GM19395 (cell line): ENCODE results near the gene HTR4.

Experiments used
- ATAC-seq: cut with Tn5 transposase; IDR thresholded peaks from one replicate; pipeline ENCODE4 v1.9.1; 2021; ENCODE audit warnings: mild to moderate bottlenecking, moderate library complexity; ENCODE audit not compliant: unreplicated experiment

The HTR4 gene

DNA sequence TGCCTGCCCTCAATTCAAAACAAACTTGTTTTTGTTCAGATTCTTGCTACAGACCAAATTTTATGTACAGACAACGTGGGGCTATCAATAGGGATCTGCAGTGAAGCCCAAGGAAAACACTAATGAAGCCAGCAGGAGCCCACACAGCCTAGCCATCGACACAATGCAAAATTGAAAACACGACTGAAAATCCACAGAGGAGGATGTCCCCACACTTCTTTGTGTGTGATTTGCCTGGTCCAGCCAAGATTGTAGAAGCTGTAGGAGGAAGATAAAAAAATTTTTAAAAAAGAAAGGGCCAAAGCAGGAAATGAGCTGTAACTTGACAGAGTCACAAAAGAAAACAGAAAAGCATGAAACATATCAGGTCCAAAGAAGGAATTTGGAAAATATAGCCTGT lies 34.8 kb downstream of the HTR4 start:
- ATAC-seq = no peak

DNA sequence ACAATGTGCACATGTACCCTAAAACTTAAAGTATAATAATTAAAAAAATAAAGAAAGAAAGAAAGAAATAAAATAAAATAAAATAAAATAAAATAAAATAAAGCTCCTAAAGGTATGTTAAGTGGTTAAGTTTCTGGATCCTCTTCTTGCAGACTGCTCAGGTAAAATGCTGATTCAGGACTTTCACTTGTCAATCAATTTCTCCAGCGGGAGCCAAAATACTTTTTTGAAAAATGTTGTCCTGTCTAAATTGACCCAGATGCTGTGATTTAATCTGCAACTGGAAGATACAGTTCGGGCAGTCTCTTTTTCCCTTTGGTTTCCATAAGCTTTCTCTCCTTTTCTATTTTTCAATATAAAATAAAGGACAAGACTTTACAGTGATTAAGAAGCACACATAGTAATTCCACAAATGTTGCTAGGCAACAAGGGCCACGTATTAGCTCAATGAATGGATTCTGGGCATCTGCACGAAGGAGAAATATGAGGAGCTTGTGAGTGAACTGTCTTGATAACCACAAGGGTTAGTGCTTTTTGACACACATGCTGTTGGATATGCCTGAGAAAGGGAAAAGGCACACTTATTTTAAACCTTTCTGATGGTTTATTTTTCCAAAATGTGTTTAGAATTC lies 38.6 kb downstream of the HTR4 start:
- no peak for ATAC-seq

DNA sequence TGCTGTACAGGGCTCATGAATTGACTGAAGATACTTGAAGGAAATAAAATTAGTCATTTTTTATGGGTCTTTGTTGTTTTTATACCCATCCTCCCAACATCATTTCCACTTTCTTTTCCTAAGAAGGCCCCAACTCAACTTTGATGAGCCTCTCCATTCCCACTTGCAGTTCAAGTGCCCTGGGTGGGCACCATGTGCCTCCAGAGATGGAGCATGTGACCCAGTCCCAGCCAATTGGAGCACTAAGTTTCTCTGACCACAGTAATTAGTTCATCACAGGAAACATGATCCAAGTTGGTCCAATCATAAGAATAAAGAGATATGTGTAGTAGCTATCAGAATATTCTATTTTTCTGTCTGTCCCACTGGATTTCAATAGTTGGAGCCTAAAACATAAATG lies 46.9 kb downstream of the HTR4 start:
- ATAC-seq = no peak

DNA sequence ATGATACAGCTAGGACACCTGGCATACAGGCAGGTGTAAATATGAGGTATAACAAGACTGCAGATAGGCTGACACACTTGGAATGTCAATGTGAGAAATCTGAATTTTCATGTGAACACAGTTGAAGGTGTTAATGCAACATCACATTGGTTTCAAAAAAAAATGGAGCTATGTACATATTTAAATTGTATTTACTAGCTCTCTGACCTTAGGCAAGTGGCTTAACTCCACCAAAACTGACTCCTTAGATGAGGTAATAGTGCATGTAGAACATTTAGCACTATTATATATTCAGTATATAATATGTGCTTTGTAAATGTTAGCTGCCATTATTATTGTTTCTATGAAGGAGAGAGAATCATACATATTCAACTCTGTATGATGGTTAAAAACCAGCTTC lies 48.0 kb downstream of the HTR4 start:
- ATAC-seq = no peak

DNA sequence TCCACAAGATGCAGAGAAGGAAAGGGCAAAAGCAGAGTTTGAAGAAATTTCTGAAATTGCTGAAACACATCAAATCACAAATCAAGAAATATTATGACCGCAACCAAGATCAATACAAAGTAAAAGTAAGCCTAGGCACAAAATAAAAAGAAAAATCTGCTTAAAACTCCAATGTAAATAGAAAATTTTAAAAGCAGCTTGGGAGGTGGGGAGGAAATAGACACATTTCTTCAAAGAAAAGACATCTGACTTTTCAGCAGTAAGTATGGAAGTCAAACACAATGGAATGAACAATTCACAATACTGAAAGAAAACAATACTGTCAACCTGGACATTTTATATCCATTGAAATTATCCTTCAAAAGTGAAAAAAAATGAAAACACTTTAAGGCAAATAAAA lies 55.1 kb downstream of the HTR4 start:
- no peak for ATAC-seq

DNA sequence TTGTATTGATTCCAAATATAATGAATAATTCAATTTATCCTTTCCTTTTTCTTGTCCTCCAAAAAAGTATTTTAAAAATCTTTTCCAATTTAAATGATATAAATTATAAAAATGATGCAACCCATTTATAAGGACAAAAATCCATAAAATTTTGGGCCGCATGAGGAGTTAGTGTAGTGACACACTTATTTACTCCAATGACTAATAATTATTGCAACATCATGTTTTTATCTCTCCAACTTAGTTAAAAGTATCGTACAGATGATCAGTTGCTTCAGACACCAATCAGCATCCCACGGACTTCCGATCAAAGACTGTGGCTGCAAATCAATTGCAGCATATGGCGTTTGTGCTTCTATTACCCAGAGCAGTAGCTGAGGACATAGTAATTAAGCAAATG lies 58.6 kb downstream of the HTR4 start:
- ATAC-seq = no peak

DNA sequence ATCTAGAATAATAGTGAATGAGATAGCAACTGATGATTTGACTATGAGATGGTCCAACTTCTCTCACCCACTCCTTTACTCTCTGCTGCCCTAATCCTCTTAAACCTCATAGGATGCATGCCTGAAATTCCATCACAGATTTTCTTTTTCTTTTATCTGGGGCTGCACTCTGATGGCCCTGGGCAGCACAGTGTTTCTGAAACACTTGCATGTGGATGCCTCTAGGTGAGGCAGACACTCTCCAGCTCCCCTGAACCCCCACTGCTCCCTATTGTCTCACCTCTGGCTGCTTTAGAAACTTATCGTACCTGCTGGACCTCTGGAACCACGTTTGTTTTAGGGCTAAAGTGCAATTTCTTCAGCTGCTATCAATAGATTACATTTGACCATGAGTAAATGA lies 67.5 kb downstream of the HTR4 start:
- ATAC-seq = no peak

DNA sequence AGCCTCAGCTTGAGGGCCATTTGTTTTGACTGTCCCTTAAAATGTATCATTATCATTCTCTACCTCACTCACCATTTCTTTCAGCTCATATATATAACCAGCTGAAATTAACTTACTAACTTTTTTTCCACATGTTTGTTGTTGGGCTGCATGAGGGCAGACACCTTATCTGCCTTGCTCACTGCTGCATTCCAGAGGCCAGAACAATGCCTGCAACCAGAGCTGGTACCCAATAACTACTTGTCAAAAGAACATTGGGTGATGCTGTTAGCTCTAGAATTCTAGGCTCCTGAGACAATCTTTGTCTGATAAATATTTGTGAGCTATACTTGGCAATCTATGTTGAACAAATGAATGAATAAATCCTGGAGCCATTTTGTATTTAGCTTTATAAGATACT lies 68.3 kb downstream of the HTR4 start:
- no peak for ATAC-seq

DNA sequence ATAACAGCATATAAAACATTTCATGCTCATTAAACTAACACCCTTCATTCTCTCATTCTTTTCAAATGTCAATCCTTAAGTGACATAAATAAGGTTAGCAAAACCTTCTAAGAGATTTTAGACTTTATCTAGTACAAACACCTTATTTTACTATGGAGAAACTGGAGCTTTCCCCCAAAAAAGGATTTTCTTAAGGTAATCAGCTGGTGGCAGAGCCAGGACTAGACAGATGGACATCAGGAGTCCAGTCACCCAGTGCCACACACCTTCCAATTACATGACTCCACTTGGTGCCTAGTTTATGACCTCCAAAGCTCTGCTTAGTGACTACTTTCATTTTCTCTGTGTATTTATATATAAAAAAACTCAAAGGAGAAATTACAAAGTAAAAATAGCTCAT lies 70.2 kb downstream of the HTR4 start:
- ATAC-seq = no peak

DNA sequence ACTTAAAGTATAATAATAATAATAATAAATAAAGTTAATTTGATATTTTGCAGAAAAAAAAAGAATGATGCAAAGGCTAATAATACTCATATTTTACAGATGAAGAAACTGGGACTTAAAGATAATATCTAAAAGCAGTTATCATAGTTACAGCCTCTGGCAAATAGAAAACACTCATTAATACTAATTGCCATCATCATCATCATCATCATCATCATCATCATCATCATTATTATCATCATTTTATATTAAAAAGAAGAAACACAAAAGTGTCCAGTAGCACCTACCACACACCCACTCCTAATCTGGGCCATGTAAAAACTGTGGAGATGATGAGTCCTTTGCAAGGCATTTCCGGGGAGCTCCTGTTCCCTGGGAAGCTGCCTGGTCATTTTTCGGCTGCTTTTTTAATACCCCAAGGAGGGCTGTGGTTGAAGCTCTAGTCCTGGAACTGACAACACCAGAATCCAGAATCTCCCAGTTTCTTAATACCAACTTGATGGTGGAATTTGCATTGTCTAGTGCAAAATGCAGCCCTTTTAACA lies 70.8 kb downstream of the HTR4 start:
- ATAC-seq = no peak

DNA sequence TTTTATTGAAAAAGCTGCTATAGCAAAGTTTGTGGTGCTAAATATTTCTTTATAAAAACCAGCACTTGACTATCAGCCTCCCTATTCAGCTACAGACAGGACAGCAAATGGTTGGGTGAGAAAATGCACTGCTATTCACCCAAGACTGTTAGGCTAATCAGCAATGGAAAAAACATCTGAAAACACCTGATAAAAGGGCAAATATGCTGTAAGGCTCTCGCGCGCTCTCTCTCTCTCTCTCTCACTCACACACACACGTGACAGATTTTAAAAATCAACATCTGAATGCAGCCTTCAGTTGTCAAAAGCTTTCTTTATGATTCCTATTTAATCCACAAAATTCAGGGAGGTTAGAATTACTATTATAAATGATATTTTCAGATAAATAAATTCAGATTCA lies 80.2 kb downstream of the HTR4 start:
- ATAC-seq = no peak

DNA sequence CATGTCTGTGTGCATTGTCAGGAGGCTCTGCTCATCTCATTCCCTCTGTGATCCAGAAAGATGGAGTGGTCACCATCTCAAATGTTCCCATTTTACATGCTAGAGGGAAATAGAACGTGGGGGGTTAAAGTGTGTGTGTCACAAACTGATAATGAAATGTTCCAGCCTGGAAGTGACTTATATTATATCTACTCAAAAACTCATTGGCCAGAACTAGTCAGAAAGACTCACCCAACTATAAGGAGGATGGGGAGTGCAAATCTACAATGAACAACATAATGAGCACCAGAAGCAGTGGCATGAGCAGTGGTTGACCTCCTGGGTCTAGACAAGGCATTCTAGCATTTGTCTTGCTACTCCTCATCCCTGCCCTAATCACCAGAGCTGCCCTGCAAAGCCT lies 81.0 kb downstream of the HTR4 start:
- ATAC-seq = no peak

DNA sequence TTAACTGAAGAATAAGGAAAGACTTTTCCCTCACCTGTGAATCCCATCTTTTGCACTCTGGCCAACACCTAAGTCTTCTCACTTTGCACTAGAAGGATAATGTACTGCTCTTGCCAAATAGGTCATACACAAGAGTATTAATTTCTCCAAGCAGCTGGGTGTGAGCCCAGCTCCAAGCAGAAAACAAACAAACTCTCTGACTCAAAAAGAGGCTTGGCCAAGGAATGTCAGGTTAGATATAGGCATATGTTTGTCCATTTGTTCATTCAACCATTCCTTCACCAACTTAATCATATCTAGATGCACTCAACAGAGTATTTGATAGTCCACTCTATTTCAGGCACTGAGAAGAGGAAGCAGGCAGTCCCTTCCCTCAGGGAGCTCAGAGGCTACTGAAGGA lies 84.4 kb downstream of the HTR4 start:
- ATAC-seq = no peak

DNA sequence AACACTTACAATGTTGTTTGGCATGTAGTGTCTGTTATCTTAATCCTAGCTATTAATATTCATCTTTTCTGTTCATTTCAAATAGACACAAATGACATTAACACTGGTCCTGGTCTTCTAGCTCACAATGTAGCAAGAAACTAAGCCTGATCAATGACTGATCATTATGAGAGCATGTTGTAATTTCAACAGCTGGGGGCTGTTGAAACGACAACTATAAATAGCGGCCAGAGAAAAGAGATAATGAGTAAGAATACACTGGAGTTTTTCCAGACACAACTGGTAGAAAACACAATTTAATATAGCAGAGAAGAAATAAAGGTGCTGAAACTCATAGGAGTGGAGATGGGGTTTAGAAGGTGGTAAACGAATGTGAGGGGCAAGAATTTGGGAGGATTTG lies 89.2 kb downstream of the HTR4 start:
- no peak for ATAC-seq

DNA sequence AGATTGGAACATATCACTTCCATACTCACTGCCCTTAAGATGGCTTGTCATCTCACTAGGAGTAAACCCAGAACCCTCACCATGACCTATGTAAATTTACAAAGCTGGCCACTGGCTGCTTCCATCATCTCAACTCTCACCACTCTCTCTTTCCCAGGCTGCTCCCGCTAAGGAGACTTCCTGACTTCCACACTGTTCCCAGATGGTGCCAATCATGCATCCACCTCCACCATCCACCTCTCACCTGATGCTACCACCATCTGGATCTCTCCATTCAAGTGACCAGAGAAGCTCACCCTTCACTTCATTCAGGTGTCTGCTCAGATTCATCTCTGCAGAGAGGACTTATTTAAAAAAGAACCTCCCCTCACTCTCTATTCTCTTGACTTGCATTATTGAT lies 91.3 kb downstream of the HTR4 start:
- no peak for ATAC-seq

DNA sequence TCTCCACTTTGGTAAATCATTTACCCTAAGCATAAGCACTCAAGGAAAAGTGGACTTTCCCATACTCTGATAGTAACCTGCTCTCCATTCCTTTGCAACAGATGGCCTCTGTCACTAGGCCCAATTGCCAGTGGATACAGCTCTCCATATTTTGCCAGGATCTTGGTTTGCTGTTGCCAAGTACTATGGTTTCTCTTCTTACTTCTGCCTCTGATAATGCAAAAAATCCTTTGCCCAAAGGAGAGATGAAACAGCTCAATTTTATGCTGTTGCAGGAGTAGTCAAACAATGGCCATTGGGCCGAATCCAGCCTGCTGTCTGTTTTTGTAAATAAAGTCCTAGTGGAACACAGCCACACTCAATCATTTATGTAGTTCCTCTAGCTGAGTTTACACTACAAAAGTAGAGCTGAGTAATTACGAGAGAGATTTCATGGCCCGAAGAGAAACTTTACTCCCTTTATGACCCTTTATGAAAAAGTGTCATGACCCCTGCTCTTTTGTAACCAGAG lies 92.5 kb downstream of the HTR4 start:
- ATAC-seq = no peak

DNA sequence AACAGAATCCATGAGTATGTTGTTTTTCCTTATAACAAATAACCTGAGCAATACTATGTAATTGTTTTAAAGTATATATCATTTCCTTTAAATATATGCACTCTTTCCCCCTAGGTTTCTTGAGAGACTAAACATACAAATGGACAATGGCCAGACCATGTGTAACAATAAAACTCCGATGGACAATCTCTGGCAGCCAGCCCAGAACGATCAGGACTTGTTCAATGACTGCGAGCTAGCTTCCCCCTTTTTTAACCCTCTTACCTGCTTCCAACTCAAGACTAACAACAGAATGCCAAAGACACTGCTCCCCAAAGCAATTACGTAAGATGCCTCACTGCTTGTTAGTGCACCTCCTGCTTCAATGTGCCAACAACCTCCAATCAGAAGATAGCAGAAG lies 94.9 kb downstream of the HTR4 start:
- ATAC-seq = no peak

DNA sequence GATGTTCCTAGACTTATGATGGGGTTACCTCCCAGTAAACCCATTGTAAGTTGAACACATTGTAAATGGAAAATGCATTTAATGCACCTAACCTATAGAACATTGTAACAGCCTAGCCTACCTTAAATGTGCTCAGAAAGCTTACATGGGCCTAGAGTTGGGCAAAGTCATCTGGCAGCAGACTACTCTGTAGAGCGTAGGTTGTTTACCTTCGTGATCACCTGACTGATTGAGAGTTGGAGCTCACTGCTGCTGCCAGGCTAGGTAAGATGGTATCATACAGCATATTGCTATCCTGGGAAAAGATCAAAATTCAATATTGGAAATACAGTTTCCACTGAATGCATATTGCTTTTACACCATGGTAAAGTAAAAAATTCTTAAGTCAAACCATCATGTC lies 95.4 kb downstream of the HTR4 start:
- ATAC-seq = no peak

DNA sequence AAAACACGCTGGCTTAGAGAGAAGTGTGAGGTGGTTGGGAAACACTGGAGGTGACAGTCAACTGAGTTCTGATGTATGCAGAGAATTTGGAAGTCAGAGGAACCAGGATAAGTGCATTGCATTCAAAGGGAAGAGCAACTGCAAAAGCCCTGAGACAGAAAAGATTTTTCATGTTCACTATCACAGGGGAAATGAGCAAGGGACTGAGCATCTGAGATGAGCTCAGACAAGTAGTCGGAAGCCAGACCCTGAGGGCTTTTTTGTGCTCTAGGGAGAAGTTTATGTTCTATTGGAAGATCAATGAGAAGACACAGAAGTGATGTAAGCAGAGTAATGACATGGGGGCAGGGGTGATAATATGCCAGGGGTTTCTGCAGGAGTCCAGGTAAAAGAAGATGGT lies 97.5 kb downstream of the HTR4 start:
- no peak for ATAC-seq

DNA sequence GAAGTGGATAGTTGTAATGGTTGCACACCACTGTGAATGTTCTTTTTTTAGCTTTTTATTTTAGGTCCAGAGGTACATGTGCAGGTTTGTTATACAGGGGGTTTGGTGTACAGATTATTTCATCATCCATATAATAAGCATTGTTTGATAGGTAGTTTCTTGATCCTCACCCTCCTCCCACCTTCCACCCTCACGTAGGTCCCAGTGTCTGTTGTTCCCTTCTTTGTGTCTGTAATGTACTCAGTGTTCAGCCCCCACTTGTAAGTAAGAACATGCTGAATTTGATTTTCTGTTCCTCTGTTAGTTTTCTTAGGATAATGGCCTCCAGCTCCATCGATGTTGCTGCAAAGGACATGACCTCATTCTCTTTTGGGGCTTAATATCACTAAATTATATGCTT lies 99.7 kb downstream of the HTR4 start:
- ATAC-seq = no peak

DNA sequence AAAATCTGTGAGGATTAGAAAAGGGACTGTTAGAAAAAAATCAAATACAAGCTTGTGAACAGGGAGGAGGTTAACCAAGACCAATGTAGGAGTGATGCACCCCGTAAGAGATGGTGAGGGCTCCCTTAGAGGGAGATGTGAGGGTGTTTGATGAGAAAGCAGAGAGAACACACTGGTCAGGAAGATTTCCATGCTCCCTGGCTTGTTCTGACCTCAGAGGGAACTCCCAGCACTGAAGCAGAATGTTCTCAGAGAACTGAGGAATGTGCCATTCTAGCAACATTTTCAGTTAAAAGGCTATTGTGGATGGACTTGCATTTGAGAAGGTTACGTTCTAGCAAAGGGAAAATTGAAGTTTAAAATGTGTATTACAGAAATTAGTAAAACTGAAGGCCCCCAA lies 110.6 kb downstream of the HTR4 start:
- ATAC-seq = no peak

DNA sequence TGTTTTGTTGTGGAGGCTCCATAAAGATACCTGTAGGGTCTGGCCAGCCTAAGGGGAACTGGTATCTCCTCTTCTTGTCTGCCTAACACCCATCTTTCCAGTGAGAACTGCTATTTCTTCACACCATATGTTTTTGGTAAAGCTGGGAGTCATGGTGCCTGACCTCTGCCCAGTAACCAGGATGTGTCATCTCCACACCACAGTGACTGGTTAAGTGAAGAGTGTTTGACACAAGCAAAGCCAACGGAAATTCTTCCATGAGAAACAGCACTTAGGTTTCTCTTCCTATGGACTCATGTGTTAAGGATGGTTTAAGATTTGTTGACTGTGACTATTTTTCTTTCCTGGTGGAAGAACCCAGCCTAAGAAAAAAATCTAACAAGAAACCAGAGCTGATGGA lies 111.5 kb downstream of the HTR4 start:
- ATAC-seq = no peak
